T follicular helper cell (primary cell): Measurements from ENCODE around the gene AP4S1.
A peak's percentile ranks its signal among the peaks of the same experiment; 100 is the strongest.
"Not testable (repeated sequence)": the region's sequence is repeated elsewhere in the genome, so short reads cannot be mapped to it uniquely, and the experiment has no call there.

ENCODE experiments used
- DNase-seq: peaks from one replicate; pipeline ENCODE4 v3.0.0-alpha.2; 2020; ENCODE audit warnings: low read depth
- total RNA-seq, 2 experiments: gene quantifications; one replicate each; lab custom pipeline; 2026; lab: John Stamatoyannopoulos, UW

Gene AP4S1, protein sequence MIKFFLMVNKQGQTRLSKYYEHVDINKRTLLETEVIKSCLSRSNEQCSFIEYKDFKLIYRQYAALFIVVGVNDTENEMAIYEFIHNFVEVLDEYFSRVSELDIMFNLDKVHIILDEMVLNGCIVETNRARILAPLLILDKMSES
- total RNA-seq = 25.1 to 28.9 reads per million in 2 experiments

DNA sequence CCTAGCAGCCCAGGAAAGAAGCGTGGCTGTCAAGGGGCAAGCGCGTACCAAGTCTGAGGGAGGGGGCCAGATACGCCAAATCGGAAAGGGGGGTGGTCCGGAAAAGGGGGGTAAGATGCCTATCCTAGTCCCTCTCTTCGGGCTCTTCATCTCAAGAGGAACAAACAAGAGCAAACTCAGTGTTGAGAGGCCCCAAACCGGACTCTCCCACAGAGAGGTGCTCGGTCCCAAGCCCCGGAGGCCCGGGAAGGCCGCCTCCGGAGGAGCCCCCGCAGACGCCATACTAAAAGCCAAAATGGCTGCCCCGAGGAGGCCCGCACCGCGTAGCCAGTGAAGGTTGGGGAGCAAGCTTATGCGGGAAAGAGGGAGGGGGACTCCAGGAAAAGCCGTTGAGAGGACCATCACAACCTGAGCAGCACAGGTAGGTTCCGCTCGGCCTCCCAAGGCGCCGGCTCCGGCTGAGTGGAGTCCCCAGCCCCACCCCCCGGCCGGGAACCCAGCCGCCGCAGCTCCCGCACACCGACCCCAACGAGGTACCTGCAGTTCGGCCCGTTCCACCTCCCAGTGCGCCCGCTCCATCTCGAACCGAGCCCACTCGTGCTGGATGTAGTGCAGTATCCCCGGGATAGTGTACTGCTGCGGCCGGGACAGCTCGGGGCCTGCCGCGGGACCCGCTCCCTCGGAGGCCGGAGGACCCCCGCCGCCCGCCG, at the start of gene AP4S1:
Gene AP4S1 (plus strand): TSS at position 283 of the 710 bp plus-strand sequence. CDS start 40,548 bp downstream, outside the sequence.
- DNase-seq = peak; percentile 20

DNA sequence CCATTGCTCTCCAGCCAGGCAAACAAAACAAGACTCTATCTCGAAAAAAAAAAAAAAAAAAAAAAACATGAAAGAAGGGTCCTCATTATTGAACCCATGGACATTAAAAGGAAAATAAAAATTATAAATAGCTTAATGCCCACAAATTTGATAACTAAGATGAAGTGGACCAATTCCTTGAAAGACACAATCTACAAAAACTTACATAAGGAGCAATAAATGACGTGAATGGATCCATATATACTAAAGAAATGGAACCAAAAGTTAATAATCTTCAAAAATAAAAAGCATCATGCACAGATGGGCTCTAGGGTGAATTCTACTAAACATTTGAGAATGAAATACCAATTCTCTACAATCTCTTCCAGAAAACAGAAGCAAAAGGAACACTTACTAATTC, 47.7 kb upstream of the AP4S1 start:
- DNase-seq = no peak

DNA sequence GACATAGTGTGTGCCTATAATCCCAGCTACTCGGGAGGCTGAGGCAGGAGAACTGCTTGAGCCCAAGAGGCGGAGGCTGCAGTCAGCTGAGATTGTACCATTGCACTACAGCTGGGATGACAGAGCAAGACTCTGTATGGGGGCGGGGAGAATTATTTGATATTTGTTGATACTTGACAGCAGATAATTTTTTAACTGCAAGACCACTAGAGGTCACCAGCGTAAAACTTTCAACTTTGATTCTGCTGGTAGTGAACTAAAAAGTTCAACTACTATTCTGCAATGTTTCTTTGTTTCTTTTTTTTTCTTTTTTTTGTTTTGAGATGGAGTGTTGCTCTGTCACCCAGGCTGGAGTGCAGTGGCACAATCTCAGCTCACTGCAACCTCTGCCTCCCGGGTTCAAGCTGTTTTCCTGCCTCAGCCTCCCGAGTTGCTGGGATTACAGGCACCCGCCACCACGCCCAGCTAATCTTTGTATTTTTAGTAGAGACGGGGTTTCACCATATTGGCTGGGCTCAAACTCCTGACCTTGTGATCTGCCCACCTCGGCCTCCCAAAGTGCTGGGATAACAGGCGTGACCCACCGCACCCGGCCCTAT, 45.2 kb upstream of the AP4S1 start:
- DNase-seq = peak; percentile 23

DNA sequence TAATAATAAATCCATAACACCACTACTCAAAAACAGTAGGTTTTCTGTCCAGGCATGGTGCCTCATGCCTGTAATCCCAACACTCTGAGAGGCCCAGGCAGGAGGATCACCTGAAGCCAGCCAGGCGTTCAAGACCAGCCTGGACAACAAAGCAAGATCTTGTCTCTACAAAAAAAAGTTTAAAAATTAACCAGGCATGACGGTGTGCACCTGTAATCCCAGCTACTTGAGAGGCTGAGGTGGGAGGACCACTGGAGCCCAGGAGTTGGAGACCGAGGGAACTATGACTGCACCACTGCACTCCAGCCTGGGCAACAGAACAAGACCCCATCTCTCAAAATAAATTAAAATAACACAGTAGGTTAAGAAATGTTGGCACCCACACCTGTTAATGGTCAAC, 44.5 kb upstream of the AP4S1 start:
- DNase-seq = no peak

DNA sequence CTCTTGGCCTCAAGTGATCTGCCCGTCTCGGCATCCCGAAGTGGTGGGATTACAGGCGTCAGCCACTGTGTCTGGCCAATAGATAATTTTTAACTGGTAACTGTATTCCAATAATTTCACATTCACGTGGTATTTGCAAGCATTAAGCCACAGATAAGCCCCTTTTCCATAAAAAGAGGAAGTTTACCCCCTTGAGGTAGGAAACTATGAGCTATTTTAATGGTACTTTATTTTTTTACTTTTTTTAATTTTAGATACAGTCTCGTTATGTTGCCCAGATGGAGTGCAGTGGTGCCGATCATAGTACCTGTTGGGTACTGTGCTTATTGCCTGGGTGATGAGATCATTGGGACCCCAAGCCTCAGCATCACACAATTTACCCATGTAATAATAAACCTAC, 42.9 kb upstream of the AP4S1 start:
- DNase-seq = no peak

DNA sequence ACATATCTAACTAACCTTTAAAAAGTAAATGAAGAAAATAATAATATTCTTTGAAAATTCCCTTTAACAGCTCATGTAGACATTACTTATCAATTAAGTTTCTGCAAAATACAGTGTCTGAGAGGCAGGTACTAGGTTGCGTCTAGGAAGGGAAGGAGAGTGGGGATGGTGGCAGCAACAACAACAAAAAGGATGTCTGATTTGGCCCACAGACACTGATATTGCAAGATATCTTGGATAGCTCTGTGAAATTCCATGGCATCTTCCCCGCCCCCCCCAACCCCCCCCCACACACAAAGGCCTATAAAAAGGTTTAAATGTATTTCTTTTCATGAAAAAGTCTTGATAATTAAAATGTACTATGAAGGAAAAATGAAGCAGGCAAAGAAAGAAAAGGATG, 41.6 kb upstream of the AP4S1 start:
- no peak for DNase-seq

DNA sequence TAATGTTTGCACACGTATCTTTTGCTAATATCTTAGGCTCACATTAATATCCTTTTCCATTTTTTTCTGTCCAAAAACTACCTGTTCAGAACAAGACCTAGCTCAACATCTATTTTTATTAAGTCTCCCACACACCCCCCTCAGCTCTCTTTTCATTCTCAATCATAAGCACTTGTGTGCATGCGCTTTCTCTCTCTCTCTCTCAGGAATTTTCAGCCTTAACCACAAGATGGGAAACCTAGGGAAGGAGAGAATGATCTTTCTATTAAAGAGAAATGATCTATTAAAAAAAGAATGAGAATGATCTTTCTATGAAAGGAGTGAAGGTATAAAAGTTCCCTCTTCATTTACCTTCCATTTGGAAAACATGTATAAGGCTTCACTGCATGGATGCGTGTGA, 39.7 kb upstream of the AP4S1 start:
- DNase-seq = no peak

DNA sequence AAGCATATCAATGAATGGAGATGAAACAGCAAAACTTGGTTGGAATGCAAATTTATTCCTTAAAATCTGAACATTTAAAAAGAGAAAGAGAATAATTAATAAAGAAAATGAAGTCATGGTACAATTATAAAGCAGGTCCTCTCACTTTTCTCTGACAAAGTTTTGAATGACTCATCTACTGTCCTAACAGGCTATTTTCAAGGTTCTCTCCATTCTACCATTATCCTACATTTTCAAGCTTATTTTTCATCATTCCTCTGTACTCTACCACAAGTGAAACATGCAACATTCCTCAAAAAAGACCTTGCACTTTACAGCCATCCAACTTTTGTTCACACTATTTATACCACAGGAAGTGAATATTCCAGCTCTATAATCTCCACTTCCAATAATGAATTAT, 36.9 kb upstream of the AP4S1 start:
- DNase-seq = no peak

DNA sequence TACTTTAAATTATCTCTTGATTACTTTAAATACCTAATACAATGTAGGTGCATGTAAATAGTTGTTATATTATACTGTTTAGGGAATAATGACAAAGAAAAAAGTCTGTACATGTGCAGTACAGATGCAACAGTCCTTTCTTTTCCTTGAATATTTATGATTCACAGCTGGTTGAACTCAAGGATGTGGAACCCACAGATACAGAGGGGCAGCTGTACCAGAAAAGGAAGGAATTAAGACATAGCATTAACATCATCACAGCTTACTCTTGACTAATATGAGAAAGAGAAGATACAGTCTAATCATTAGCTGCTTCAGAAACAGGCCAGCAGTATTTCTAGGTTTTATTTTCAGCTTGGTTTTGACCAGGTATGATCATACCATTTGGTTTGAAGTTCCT, 34.7 kb upstream of the AP4S1 start:
- no peak for DNase-seq

DNA sequence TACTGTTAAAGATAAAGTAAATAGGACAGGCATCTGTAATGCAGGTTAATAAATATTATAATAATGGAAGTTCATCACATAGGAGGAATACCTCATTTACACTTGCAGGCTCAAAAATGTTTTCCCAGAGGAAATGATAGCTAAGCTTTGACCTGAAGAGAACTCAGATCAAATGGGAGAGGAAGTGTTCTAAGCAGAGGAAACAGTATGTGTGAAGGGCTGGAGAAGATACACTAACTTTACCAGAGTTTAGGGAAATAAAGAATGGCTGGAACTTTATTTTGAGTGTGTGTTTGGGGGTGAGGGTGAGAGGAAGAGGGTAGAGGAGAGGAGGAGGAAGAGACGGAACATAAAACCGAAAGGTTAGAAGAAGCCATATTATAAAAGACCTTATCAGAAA, 34.0 kb upstream of the AP4S1 start:
- DNase-seq = no peak

DNA sequence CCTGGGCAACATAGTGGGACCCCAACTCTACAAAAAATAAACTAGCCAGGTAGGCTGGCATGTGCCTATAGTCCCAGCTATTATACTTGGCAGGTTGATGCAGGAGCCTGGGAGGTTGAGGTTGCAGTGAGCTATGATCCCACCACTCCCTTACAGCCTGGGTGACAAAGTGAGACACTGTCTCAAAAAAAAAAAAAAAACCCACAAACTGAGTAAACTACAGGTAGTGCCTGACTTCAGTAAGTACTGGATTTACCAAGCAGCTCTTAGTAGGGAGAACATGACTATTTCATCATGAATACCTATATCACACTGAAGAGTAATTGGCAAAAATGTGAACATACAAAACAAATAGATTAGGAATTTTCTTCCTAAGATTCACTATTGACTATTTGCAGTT, 32.4 kb upstream of the AP4S1 start:
- DNase-seq = no peak

DNA sequence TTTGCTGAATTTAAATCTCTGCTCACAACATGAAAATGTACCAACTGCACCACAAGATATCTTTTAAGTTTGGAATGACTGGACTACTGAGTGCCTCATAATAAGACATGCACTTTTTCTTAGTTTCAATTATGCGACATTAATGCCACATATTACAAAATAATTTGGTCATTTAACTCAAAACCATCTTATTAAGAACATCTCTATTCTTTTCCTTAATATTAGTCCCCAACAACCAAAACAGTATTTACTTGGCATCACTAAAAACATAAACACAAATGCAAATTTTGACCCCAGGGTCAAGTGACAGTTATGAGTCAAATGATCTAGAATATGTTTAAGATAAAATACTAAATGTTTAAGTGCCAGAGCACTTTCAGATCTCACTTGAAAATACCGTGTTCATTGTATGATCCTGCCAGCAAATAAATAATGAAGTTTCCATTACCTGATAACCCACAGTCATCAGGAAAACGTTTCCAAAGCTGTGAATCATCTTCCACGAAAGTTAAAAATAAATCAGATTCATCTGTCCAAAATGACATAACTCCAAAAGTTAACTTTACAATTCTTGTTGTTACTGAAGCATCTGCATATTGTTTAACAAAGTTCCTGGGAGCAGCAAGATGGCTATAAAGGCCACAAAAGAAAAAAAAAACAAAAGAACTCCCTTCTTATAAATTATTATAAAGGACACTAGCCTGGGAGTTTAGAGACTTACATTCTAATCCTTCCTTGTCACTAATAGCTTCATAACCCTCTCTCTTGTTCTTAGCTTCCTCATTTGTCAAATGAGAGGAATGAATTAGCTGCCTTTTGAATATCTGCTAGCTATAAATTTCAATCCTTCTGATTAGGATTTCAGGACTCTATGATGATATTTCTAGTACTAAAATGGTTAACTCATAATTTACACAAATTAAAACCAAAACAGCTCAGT, 30.5 kb upstream of the AP4S1 start:
- no peak for DNase-seq

DNA sequence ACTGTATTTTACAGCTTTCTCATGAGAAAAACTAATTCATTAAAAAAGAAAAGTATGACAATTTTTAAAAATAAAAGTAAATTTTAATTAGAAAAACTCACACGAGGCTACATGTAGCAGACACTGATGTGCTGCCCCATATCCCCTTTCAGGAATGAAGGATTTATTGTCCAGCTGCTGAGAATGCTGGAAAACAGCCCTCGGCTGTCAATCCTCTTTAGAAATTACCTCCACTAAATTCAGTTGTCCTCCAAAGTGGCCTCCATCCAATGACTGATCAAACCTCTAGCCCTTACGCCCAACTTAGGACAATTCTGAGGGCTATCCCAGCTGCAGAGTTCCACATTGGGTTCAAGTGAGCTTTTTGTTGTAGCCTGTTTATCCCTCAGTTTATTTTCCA, 29.8 kb upstream of the AP4S1 start:
- no peak for DNase-seq

DNA sequence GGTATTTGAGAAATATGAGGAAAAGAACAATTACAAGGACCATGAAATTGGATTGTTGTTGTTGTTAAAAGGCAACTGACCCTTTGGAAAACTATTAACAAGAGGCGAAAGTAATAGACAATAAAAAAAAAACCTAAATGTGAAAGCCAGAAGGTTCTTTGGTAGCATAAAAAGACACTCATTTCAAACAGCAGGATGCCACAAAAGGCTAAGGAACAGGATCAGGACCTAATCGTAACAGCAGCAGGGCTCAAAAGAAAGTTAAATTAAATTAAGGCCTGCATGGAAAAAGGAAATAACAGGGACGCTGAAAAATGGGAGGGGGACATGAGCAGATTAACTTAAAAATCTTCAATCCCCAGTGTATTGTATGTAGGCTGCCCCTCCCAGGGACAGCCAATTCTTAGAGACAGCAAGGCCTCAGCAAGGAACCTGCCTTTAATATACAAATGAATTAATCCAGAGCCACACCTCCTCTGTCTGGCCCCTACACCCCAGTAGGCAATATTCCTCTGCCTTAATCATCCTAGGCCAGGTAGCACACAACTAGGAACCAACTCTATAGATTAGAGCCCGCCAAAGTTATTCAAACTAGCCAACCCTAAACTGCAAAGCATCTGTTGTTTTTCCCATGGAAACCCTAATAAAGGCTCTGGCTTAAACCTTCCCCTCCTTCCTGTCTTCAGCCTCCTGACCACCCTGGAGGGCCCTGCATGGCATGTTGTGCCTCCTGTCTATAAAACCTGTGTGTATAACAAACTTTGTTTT, 28.4 kb upstream of the AP4S1 start:
- no peak for DNase-seq

DNA sequence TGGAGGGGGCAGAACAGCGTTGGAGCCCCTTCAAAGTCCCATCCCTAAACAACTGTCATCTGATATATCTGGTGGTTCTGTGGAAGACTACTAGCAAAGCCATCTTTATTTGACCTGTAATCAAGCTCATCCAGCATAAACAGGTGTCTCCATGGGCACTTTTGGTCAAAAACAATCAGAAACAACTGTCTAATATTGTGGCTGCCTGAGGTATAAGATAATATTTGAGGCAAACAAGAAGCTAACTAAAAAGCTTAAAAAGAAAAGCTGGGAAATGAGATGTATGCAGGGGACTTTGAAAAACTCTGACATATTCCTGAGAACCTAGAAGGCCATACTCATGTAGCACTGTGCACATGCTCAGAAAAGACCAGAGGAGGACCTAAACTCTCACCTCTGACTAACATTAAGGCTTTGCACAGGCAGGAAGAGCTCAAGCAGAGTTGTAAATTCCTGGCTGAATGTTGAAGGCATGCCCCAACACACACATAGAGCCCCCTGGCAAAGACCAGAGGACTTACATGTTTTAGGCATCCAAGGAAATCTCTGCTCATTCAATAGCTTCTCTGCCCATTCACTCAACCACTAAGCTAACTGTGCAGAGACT, 27.2 kb upstream of the AP4S1 start:
- no peak for DNase-seq

DNA sequence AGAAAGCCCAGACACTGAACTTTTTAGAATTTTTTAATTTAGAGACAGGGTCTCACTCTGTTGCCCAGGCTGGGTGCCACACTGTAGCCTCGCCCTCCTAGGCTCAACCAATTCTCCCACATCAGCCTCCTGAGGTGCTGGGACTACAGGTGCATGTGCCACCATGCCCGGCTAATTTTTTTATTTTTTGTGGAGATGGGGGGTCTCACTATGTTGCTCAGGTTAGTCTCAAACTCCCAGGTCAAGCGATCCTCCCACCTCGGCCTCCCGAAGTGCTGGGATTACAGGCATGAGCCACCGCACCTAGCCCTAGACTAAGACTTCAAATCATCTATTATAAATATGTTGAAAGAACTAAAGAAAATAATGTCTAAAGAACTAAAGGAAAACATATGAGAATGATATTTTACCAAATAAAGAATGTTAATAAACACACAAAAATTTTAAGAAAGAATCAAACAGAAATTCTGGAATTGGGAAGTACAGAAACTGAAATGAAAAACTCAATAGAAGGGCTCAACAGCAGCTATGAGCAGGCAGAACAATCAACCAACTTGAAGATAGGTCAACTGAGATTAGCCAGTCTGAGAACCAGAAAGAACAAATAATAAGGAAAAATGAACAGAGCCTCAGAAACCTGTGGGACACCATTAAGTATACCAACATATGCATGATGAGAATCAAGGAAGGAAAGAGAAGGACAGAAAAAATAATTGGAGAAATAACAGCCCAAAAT, 26.2 kb upstream of the AP4S1 start:
- DNase-seq = no peak

DNA sequence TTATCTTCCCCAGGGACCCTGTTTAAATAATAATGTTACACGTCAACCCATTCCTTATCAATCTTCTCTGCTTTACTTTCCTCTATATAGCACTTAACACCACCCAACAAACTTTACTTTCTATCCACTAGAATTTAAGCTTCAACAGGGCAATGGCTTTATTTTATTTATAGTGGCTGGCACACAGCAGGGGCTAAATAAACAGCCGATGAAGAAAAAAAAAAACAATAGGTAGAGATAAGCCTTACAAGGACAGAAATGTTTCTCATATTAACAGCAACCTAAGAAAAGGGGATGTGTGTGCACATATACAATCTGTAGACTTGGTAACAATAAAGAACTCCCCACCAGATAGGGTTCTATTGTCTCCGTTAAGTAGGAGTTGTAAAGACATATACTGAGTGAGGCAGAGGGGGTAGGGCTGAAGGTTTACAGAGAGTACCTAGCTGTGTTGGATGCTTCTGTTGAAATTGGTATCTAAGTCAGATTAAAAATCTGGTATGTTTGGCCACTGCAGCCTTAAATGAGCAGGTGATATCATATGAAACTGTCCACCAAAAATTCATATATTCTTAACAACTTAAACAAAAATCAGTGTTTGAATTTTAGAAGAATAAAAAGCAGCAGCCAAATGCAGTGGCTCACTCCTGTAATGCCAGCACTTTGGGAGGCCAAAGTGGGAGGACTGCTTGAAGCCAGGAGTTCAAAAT, 24.7 kb upstream of the AP4S1 start:
- DNase-seq = no peak

DNA sequence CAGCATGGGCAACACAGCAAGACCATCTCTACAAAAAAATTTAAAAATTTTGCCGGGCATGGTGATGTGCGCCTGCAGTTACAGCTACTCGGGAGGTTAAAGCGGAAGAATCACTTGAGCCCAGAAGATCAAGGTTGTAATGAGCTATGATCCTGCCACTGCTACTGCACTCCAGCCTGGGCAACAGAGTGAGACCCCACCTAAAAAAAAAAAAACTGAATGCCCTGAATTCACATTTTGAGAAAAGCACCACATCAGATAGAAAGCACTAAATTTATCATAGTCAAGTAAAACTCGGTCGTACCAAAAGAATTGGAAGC, 24.1 kb upstream of the AP4S1 start:
- DNase-seq = no peak

DNA sequence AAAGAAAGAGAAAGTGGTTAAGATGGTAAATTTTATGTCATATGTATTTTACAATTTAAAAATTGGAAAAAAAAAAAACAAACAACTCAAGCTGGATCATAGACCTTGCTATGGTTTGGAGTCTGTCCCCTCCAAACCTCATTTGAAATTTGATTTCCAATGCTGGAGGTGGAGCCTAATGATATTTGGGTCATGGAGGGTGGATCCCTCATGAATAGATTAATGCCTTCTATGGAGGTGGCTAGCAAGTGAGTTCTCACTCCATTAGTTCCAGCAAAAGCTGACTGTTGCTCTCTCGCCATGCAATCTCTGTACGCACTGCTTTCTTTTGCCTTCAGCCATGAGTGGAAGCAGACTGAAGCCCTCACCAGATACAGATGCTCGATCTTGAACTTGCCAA, 22.2 kb upstream of the AP4S1 start:
- no peak for DNase-seq

DNA sequence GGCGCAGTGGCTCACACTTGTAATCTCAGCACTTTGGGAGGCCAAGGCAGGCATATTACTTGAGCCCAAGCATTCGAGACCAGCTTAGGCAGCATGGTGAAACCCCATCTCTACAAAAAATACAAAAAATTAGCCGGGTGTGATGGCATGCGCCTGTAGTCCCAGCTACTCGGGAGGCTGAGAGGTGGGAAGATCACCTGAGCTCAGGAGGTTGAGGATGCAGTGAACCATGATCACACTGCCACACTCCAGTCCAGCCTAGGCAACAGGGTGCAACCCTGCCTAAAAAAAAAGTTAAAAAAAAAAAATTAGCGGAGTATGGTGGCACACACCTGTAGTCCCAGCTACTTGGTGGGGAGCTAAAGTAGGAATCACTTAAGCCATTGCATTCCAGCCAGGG, 21.4 kb upstream of the AP4S1 start:
- not testable (repeated sequence) for DNase-seq
